HUES64 (cell line): ENCODE data around the gene INTS1.
"Not testable (repeated sequence)": the region's sequence is repeated elsewhere in the genome, so short reads cannot be mapped to it uniquely, and the experiment has no call there.

Source experiments
- H3K27ac ChIP-seq: 2 replicates; pipeline ENCODE4 v1.7.0; 2013; ENCODE audit warnings: low read depth, low read length, inconsistent platforms
- H3K27me3 ChIP-seq: 2 replicates; pipeline ENCODE4 v1.6.1; 2013; ENCODE audit warnings: mild to moderate bottlenecking, low read length; ENCODE audit not compliant: insufficient read depth
- H3K36me3 ChIP-seq: 2 replicates; pipeline ENCODE4 v1.6.1; 2013; ENCODE audit warnings: mild to moderate bottlenecking, low read length; ENCODE audit not compliant: insufficient read depth
- H3K4me1 ChIP-seq: 2 replicates; pipeline ENCODE4 v1.6.1; 2013; ENCODE audit warnings: mild to moderate bottlenecking, low read length, moderate library complexity; ENCODE audit not compliant: insufficient read depth
- H3K4me3 ChIP-seq: 2 replicates; pipeline ENCODE4 v1.5.1; 2013; ENCODE audit warnings: mild to moderate bottlenecking, low read length, moderate library complexity
- H3K9ac ChIP-seq: 2 replicates; pipeline ENCODE4 v1.6.1; 2013; ENCODE audit warnings: mild to moderate bottlenecking, low read depth, low read length
- H3K9me3 ChIP-seq: 2 replicates; pipeline ENCODE4 v1.6.1; 2013; ENCODE audit warnings: low read depth, low read length; ENCODE audit not compliant: insufficient read depth
- WGBS: fragments of 150-250, 120-280 bp; methylation state at CpG from one replicate; pipeline ENCODE4 v1.1.7; 2013; ENCODE audit warnings: missing lambda C conversion rate; 5-methylcytosine and 5-hydroxymethylcytosine counted together

The INTS1 gene

DNA sequence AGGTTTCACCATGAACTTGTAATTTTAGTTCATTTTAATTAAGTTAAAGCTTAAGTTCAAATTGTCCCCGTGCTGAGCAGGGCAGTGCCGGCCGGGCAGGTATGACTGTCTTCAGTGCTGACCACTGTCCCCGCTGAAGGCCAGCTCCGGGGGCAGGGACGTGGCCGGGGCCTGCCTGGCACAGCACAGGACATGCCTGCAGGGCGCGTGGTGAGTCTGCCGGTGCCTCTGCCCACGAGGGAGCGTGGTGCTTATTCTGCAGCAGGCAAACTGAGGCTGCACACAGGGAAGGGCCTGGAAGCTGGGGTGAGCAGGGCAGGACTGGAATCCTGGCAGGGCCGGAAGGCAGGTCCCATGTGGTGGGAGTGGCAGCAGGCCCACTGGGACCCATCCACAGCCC, 54.7 kb downstream of the INTS1 start:
- WGBS: 95% methylated on average over 13 of the region's 13 CpGs
- Histone ChIP-seq H3K4me1 (no peaks in the 10 kb centered on the region), H3K9ac (no peak overlapping the region), H3K27ac (no peak overlapping the region), H3K27me3 (no peaks in the 10 kb centered on the region), H3K4me3 (no peak overlapping the region), H3K36me3 (no peaks in the 10 kb centered on the region), H3K9me3 (no peaks in the 10 kb centered on the region)

DNA sequence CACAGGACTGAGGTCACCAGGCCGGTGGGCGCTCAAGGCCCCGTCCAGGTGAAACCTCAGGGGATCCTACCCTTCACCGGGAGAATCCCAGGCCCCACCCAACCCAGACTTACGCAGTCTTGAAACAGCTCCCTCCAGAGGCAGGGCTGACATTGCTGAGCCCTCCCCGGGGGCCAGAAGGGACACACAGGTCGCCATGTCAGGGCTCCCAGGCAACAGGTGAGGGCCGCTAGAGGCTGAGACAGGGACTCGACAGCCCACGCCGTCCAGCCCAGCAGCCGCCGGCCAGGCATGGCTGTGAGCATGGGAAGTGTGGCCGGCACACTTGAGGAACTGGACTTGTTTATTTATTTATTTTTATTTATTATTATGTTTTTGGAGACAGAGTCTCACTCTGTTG, 55.2 kb downstream of the INTS1 start:
- H3K36me3 ChIP-seq: no peaks in the 10 kb centered on the region
- no peaks in the 10 kb centered on the region for H3K9me3 ChIP-seq
- H3K9ac ChIP-seq: no peak overlapping the region
- WGBS: 92% methylated on average over 13 of the region's 14 CpGs
- no peak overlapping the region for H3K4me3 ChIP-seq
- H3K4me1 ChIP-seq: no peaks in the 10 kb centered on the region
- H3K27ac ChIP-seq: no peak overlapping the region
- no peaks in the 10 kb centered on the region for H3K27me3 ChIP-seq

- no peaks in the 10 kb centered on the region for H3K36me3 ChIP-seq
- no peaks in the 10 kb centered on the region for H3K27me3 ChIP-seq
- no peak overlapping the region for H3K4me3 ChIP-seq
- no peaks in the 10 kb centered on the region for H3K9me3 ChIP-seq
- no peak overlapping the region for H3K9ac ChIP-seq
- WGBS: 84% methylated on average over 14 of the region's 15 CpGs
- H3K27ac ChIP-seq: no peak overlapping the region
- H3K4me1 ChIP-seq: no peaks in the 10 kb centered on the region
Observed at GRCh38 chr7:1447551-1448244, 56.5 kb downstream of the INTS1 start.

DNA sequence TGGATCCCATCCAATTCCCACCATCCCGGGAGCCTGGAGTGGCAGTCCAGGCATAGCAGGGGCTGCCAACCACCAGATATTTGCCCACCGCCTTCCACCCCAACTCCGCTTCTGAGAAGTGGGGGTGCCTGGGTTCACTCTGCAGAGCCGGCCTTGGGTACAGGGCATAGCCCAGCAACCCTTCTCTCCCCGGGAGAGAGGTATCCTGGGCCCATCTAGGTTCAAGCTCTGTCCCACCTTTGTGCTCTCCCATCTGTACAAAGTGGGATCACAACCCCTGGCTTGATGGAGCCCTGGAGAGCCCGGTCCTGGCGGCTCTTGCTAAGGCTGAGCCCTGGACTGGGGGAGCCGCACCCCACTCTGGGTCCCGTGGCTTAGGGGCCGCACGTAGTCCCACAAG, 57.1 kb downstream of the INTS1 start:
- Histone ChIP-seq H3K4me1 (no peaks in the 10 kb centered on the region), H3K9ac (no peak overlapping the region), H3K36me3 (no peaks in the 10 kb centered on the region), H3K27me3 (no peaks in the 10 kb centered on the region), H3K27ac (no peak overlapping the region), H3K4me3 (no peak overlapping the region), H3K9me3 (no peaks in the 10 kb centered on the region)
- 92% methylated on average over 11 of the region's 11 CpGs for WGBS

- 70% methylated on average over 17 of the region's 17 CpGs for WGBS
- no peaks in the 10 kb centered on the region for H3K9me3 ChIP-seq
- no peaks in the 10 kb centered on the region for H3K4me1 ChIP-seq
- H3K36me3 ChIP-seq: no peaks in the 10 kb centered on the region
- H3K9ac ChIP-seq: no peak overlapping the region
- no peak overlapping the region for H3K27ac ChIP-seq
- no peak overlapping the region for H3K4me3 ChIP-seq
- H3K27me3 ChIP-seq: no peaks in the 10 kb centered on the region
Observed at GRCh38 chr7:1446620-1447032, 57.6 kb downstream of the INTS1 start.

DNA sequence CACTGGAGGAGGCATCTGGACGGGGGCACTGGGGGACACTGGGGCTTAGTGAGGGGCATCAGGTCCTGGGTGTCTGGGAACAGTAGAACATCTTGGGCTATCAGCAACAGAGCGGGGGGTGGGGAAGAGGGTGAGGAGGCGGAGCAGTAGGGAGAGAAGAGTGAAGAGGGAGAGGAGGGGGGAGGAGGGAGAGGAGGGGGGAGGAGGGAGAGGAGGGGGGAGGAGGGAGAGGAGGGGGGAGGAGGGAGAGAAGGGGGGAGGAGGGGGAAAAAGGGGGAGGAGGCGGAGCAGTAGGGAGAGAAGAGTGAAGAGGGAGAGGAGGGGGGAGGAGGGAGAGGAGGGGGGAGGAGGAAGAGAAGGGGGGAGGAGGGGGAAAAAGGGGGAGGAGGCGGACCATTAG, 58.2 kb downstream of the INTS1 start:
- H3K36me3 ChIP-seq, H3K9ac ChIP-seq, H3K4me1 ChIP-seq, H3K9me3 ChIP-seq, H3K27ac ChIP-seq, H3K4me3 ChIP-seq, H3K27me3 ChIP-seq: not testable (repeated sequence)
- WGBS: 88% methylated on average over 4 of the region's 5 CpGs

DNA sequence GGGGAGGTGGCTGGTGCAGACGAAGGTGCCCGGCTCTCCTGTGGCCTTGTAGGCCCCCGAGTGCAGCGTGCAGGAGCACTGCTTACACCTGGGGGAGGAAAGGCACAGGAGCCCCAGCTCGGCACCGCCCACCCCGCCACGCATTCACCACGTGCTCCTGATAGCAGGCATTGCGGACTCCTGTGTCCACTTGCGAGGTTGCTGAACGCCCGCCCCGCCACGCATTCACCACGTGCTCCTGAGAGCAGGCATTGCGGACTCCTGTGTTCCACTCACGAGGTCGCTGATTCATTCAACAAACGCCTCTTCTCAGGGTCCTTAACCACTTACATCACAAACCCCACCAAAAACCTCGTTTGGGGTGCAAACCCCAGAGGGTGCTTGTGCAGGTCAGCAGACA, 58.8 kb downstream of the INTS1 start:
- WGBS: 94% methylated on average over 21 of the region's 21 CpGs
- no peaks in the 10 kb centered on the region for H3K4me1 ChIP-seq
- no peaks in the 10 kb centered on the region for H3K9me3 ChIP-seq
- no peak overlapping the region for H3K27ac ChIP-seq
- no peak overlapping the region for H3K4me3 ChIP-seq
- H3K27me3 ChIP-seq: no peaks in the 10 kb centered on the region
- no peaks in the 10 kb centered on the region for H3K36me3 ChIP-seq
- H3K9ac ChIP-seq: no peak overlapping the region

DNA sequence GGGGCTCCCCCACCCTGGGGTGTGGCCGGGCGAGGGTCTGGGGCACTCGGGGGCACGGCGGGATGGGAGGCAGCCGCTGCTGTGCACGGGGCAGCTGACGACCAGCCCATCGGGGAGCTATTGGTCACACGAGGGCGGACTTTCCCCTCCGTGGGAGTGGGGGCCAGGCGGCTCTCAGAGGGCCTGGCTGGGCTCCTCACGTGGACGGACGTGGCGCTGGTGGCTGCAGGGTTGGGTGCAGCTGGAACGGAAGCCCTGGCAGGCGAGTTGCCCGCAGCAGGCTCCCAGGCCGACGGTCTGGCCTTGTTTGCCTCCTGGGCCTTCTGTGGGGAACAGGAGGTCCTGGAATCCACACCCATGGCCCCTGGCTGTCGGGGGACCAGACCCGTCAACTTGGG, 59.3 kb downstream of the INTS1 start:
- no peaks in the 10 kb centered on the region for H3K27me3 ChIP-seq
- H3K9ac ChIP-seq: no peak overlapping the region
- H3K4me3 ChIP-seq: no peak overlapping the region
- no peaks in the 10 kb centered on the region for H3K4me1 ChIP-seq
- H3K36me3 ChIP-seq: no peaks in the 10 kb centered on the region
- 91% methylated on average over 24 of the region's 24 CpGs for WGBS
- no peaks in the 10 kb centered on the region for H3K9me3 ChIP-seq
- no peak overlapping the region for H3K27ac ChIP-seq

GRCh38 chr7:1444214-1444924, 59.8 kb downstream of the INTS1 start:
- Histone ChIP-seq H3K9me3 (no peaks in the 10 kb centered on the region), H3K27me3 (no peaks in the 10 kb centered on the region), H3K9ac (no peak overlapping the region), H3K27ac (no peak overlapping the region), H3K4me3 (no peak overlapping the region), H3K4me1 (no peaks in the 10 kb centered on the region), H3K36me3 (no peaks in the 10 kb centered on the region)
- WGBS: 93% methylated on average over 45 of the region's 45 CpGs

DNA sequence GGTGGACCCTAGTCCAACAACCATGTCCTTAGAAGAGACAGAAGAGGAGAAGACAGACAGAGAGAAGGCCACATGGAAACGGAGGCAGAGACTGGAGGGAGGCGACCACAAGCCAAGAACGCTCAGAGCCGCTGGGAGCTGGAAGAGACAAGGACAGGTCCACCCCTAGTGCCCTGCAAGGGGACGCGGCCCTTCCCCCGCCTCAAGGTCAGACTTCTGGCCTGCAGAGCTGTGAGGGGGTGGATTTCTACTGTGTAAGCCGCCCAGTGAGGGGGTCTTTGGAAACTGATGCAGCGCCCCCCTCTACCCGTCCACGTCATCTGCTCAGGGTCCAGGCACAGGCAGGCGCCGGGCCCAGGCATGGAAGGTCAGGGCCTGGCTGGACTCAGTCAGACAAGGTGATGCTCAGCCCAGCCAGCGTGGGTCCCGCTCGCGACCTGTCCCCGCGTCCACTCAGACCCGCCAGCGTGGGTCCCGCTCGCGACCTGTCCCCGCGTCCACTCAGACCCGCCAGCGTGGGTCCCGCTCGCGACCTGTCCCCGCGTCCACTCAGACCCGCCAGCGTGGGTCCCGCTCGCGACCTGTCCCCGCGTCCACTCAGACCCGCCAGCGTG, 60.5 kb downstream of the INTS1 start:
- not testable (repeated sequence) for H3K27ac ChIP-seq, H3K36me3 ChIP-seq, H3K4me3 ChIP-seq, H3K4me1 ChIP-seq, H3K27me3 ChIP-seq, H3K9ac ChIP-seq, H3K9me3 ChIP-seq
- WGBS: 91% methylated on average over 19 of the region's 42 CpGs

- 89% methylated on average over 18 of the region's 20 CpGs for WGBS
- H3K36me3 ChIP-seq: no peaks in the 10 kb centered on the region
Observed at GRCh38 chr7:1442355-1443124, 61.6 kb downstream of the INTS1 start.

More at GRCh38 chr7:1442355-1443124, 61.6 kb downstream of the INTS1 start:
- H3K27ac ChIP-seq: no peak overlapping the region
- no peaks in the 10 kb centered on the region for H3K9me3 ChIP-seq
- H3K4me3 ChIP-seq: no peak overlapping the region
- H3K27me3 ChIP-seq: no peaks in the 10 kb centered on the region
- H3K9ac ChIP-seq: no peak overlapping the region
- no peaks in the 10 kb centered on the region for H3K4me1 ChIP-seq
